Dermis blood vessel endothelial cell (primary cell): ENCODE results near the gene B3GALT5. TPM values are rescaled to one million over a fixed set of nuclear protein-coding genes. Genes with fewer than 3 reads are reported as not detected.
"Not testable (repeated sequence)": the region's sequence is repeated elsewhere in the genome, so short reads cannot be mapped to it uniquely, and the experiment has no call there.

Experiments used
- DNase-seq: peaks from one replicate; pipeline ENCODE4 v3.0.0; 2010
- total RNA-seq: library from RNA; depleted of rRNA; stranded (reverse); fragments of >200 nt; gene quantifications from 2 replicates; pipeline ENCODE4 v1.2.3, GENCODE V29; 2014

The B3GALT5 gene
- under 0.01 and 0.05 TPM in 2 replicates for total RNA-seq

GRCh38 chr21:39612233-39613040 lies at the start of gene B3GALT5:
Gene B3GALT5 (plus strand): TSS chr21:39612940. CDS start chr21:39660560, 47,620 bp downstream.
- no peak for DNase-seq

GRCh38 chr21:39564200-39564599 lies 48.5 kb upstream of the B3GALT5 start:
- no peak for DNase-seq

- no peak for DNase-seq
These were observed 45.4 kb upstream of the B3GALT5 start for GRCh38 chr21:39567180-39567972.

GRCh38 chr21:39568361-39568760 lies 44.4 kb upstream of the B3GALT5 start:
- no peak for DNase-seq

- DNase-seq = no peak
These were observed 37.0 kb upstream of the B3GALT5 start for GRCh38 chr21:39575775-39576174.

- no peak for DNase-seq
These were observed 36.1 kb upstream of the B3GALT5 start for GRCh38 chr21:39576518-39577128.

- no peak for DNase-seq
These were observed 32.9 kb upstream of the B3GALT5 start for GRCh38 chr21:39579734-39580332.

GRCh38 chr21:39580744-39581143 lies 32.0 kb upstream of the B3GALT5 start:
- DNase-seq = no peak

- DNase-seq = no peak
These were observed 31.3 kb upstream of the B3GALT5 start for GRCh38 chr21:39581414-39581813.

- DNase-seq = no peak
These were observed 30.0 kb upstream of the B3GALT5 start for GRCh38 chr21:39582749-39583148.

- not testable (repeated sequence) for DNase-seq
These were observed 29.2 kb upstream of the B3GALT5 start for GRCh38 chr21:39583586-39583985.

GRCh38 chr21:39587376-39587775 lies 25.4 kb upstream of the B3GALT5 start:
- no peak for DNase-seq

GRCh38 chr21:39588884-39589283 lies 23.9 kb upstream of the B3GALT5 start:
- DNase-seq = no peak

- no peak for DNase-seq
These were observed 19.2 kb upstream of the B3GALT5 start for GRCh38 chr21:39593522-39593921.

GRCh38 chr21:39595465-39595864 lies 17.3 kb upstream of the B3GALT5 start:
- no peak for DNase-seq

- DNase-seq = no peak
These were observed 15.1 kb upstream of the B3GALT5 start for GRCh38 chr21:39597595-39597994.

- DNase-seq = no peak
These were observed 13.4 kb upstream of the B3GALT5 start for GRCh38 chr21:39599191-39599970.

GRCh38 chr21:39601187-39601928 lies 11.4 kb upstream of the B3GALT5 start:
- DNase-seq = no peak

- DNase-seq = no peak
These were observed 10.6 kb upstream of the B3GALT5 start for GRCh38 chr21:39602076-39602689.

- no peak for DNase-seq
These were observed 9.9 kb upstream of the B3GALT5 start for GRCh38 chr21:39602793-39603192.

- DNase-seq = no peak
These were observed 7.8 kb upstream of the B3GALT5 start for GRCh38 chr21:39604951-39605350.
